CMK (cell line): Measurements from ENCODE around the gene SPDYE18.
"Not testable (repeated sequence)": the region's sequence is repeated elsewhere in the genome, so short reads cannot be mapped to it uniquely, and the experiment has no call there.

Source experiments
- DNase-seq: peaks from one replicate; pipeline ENCODE4 v3.0.0-alpha.2; 2010; ENCODE audit warnings: low read depth

SPDYE18 gene

GRCh38 chr7:77062557-77062956, at the start of gene SPDYE18:
TSS of gene SPDYE18 (minus strand) at chr7:77062558. CDS start at chr7:77060512, 2,046 bp downstream.
- not testable (repeated sequence) for DNase-seq

GRCh38 chr7:77108362-77108761, 46.0 kb upstream of the SPDYE18 start:
- DNase-seq = not testable (repeated sequence)

GRCh38 chr7:77107659-77108058, 45.3 kb upstream of the SPDYE18 start:
- not testable (repeated sequence) for DNase-seq

- DNase-seq = not testable (repeated sequence)
Observed at GRCh38 chr7:77105904-77106303, 43.5 kb upstream of the SPDYE18 start.

- not testable (repeated sequence) for DNase-seq
Observed at GRCh38 chr7:77102671-77103070, 40.3 kb upstream of the SPDYE18 start.

GRCh38 chr7:77101187-77101586, 38.8 kb upstream of the SPDYE18 start:
- not testable (repeated sequence) for DNase-seq

- not testable (repeated sequence) for DNase-seq
Observed at GRCh38 chr7:77100501-77100900, 38.1 kb upstream of the SPDYE18 start.

GRCh38 chr7:77092301-77092700, 29.9 kb upstream of the SPDYE18 start:
- not testable (repeated sequence) for DNase-seq

GRCh38 chr7:77082192-77082591, 19.8 kb upstream of the SPDYE18 start:
- DNase-seq = not testable (repeated sequence)

- DNase-seq = not testable (repeated sequence)
Observed at GRCh38 chr7:77080236-77080635, 17.9 kb upstream of the SPDYE18 start.

GRCh38 chr7:77079624-77080023, 17.3 kb upstream of the SPDYE18 start:
- not testable (repeated sequence) for DNase-seq

GRCh38 chr7:77079112-77079511, 16.8 kb upstream of the SPDYE18 start:
- not testable (repeated sequence) for DNase-seq

GRCh38 chr7:77077060-77077459, 14.7 kb upstream of the SPDYE18 start:
- not testable (repeated sequence) for DNase-seq

GRCh38 chr7:77074786-77075396, 12.5 kb upstream of the SPDYE18 start:
- DNase-seq = not testable (repeated sequence)

GRCh38 chr7:77071108-77071507, 8.8 kb upstream of the SPDYE18 start:
- DNase-seq = not testable (repeated sequence)

GRCh38 chr7:77065869-77066268, 3.5 kb upstream of the SPDYE18 start:
- not testable (repeated sequence) for DNase-seq

GRCh38 chr7:77063732-77064131, 1.4 kb upstream of the SPDYE18 start:
- DNase-seq = not testable (repeated sequence)

- DNase-seq = not testable (repeated sequence)
Observed at GRCh38 chr7:77032261-77032660, 30.1 kb downstream of the SPDYE18 start, which contains the start of gene SPDYE17. TSS of gene SPDYE17 (minus strand) at chr7:77032361. CDS start at chr7:77030570, 1,791 bp downstream.

- not testable (repeated sequence) for DNase-seq
Observed at GRCh38 chr7:77026349-77026748, 36.0 kb downstream of the SPDYE18 start.

- not testable (repeated sequence) for DNase-seq
Observed at GRCh38 chr7:77010074-77010680, 52.2 kb downstream of the SPDYE18 start.

- not testable (repeated sequence) for DNase-seq
Observed at GRCh38 chr7:77008000-77008399, 54.4 kb downstream of the SPDYE18 start.

- not testable (repeated sequence) for DNase-seq
Observed at GRCh38 chr7:77006127-77007110, 55.9 kb downstream of the SPDYE18 start.
